Ascending aorta (tissue), 2 donors: Measurements from ENCODE around the gene VGF. TPM values are rescaled to one million over a fixed set of nuclear protein-coding genes. Genes with fewer than 3 reads are reported as not detected.

Source experiments
- DNase-seq, 2 donors: peaks; one replicate each; pipeline ENCODE4 v3.0.0-alpha.2; 2019; ENCODE audit warnings: low spot score in 2 of 2
- H3K27ac ChIP-seq, 2 donors: fragments of 200-600 bp; sonication (generic); one replicate each; pipeline ENCODE4 v1.5.1; 2016 to 2017; ENCODE audit warnings: mild to moderate bottlenecking in 1 of 2
- H3K27me3 ChIP-seq: fragments of 200-600 bp; sonication (generic); one replicate; pipeline ENCODE4 v1.5.1; 2017
- H3K36me3 ChIP-seq, 2 donors: fragments of 200-600 bp; sonication (generic); one replicate each; pipeline ENCODE4 v1.5.1; 2016
- H3K4me1 ChIP-seq, 2 donors: fragments of 200-600 bp; sonication (generic); one replicate each; pipeline ENCODE4 v1.5.1; 2016 to 2017; ENCODE audit warnings: mild to moderate bottlenecking in 1 of 2
- H3K4me3 ChIP-seq, 2 donors: fragments of 200-600 bp; sonication (generic); one replicate each; pipeline ENCODE4 v1.5.1; 2016 to 2017; ENCODE audit warnings: mild to moderate bottlenecking in 1 of 2
- H3K9me3 ChIP-seq, 2 donors: fragments of 200-600 bp; sonication (generic); one replicate each; pipeline ENCODE4 v1.5.1; 2016
- CTCF ChIP-seq, 3 experiments: fragments of 200-600 bp in 2 of 3; fragments of 450-650 bp in 1 of 3; sonication (generic) in 2 of 3; IDR thresholded peaks; one replicate each; pipeline ENCODE4 v1.5.1; 2016 to 2019; ENCODE audit warnings: antibody characterized with exemption in 3 of 3, mild to moderate bottlenecking in 1 of 3, moderate library complexity in 1 of 3
- intact Hi-C: fragments of 100-400 bp; cut with DNase I; formaldehyde crosslinking; loops from one replicate; pipeline ENCODE4 v1.15.1; 2023
- total RNA-seq: library from RNA; depleted of rRNA; stranded (reverse); fragments of >200 nt; gene quantifications from one replicate; pipeline ENCODE4 v1.1.0, GENCODE V29; 2016

The VGF gene
- total RNA-seq, 1 donor from 2014 or later, result not detected

- no peak for DNase-seq
- H3K4me3 ChIP-seq, result no peak overlapping the region
- peaks cover 33 to 39% of the 10 kb centered on the region in 2 donors for H3K4me1 ChIP-seq
- intact Hi-C loops, result no loop called here
- peaks cover 61% of the 10 kb centered on the region for H3K27me3 ChIP-seq
- H3K36me3 ChIP-seq, result no peaks in the 10 kb centered on the region
- TF ChIP-seq CTCF (IDR thresholded peaks at IDR 0.05), result no peak
- no peaks in the 10 kb centered on the region for H3K9me3 ChIP-seq
- H3K27ac ChIP-seq, result no peak overlapping the region
These were observed 2.5 kb upstream of the VGF start for GRCh38 chr7:101167645-101168411.

GRCh38 chr7:101166909-101167644 lies 1.7 kb upstream of the VGF start:
- Histone ChIP-seq H3K36me3 (no peaks in the 10 kb centered on the region), H3K27ac (no peak overlapping the region), H3K9me3 (no peaks in the 10 kb centered on the region), H3K4me1 (peaks cover 29 to 36% of the 10 kb centered on the region in 2 donors), H3K4me3 (no peak overlapping the region), H3K27me3 (peaks cover 60% of the 10 kb centered on the region)
- TF ChIP-seq CTCF (IDR thresholded peaks at IDR 0.05), result no peak
- intact Hi-C loops, result no loop called here
- no peak for DNase-seq

- intact Hi-C loops, result no loop called here
- no peaks in the 10 kb centered on the region for H3K36me3 ChIP-seq
- H3K4me1 ChIP-seq, result peaks cover 28 to 35% of the 10 kb centered on the region in 2 donors
- no peak overlapping the region for H3K27ac ChIP-seq
- no peaks in the 10 kb centered on the region for H3K9me3 ChIP-seq
- no peak overlapping the region for H3K4me3 ChIP-seq
- TF ChIP-seq CTCF (IDR thresholded peaks at IDR 0.05), result no peak
- peaks cover 59% of the 10 kb centered on the region for H3K27me3 ChIP-seq
- no peak for DNase-seq
These were observed 1.2 kb upstream of the VGF start for GRCh38 chr7:101166648-101166908.

- H3K27ac ChIP-seq, result no peak overlapping the region
- peaks cover 28 to 35% of the 10 kb centered on the region in 2 donors for H3K4me1 ChIP-seq
- no peaks in the 10 kb centered on the region for H3K9me3 ChIP-seq
- H3K4me3 ChIP-seq, result peak overlapping the region in 1 of 2 donors; percentile 23
- DNase-seq, result no peak
- H3K36me3 ChIP-seq, result no peaks in the 10 kb centered on the region
- intact Hi-C loops, result no loop called here
- TF ChIP-seq CTCF (IDR thresholded peaks at IDR 0.05), result no peak
- peaks cover 54% of the 10 kb centered on the region for H3K27me3 ChIP-seq
These were observed 734 bp upstream of the VGF start for GRCh38 chr7:101165958-101166647.

- intact Hi-C loops, result no loop called here
- Histone ChIP-seq H3K27ac (no peak overlapping the region), H3K4me3 (peak overlapping the region; percentile 49 to 58), H3K9me3 (no peaks in the 10 kb centered on the region), H3K27me3 (peaks cover 39% of the 10 kb centered on the region), H3K36me3 (peaks cover 4 to 12% of the 10 kb centered on the region in 2 donors), H3K4me1 (peaks cover 25 to 31% of the 10 kb centered on the region in 2 donors)
- no peak for DNase-seq
- no peak for TF ChIP-seq CTCF (IDR thresholded peaks at IDR 0.05)
These were observed 1.1 kb downstream of the VGF start for GRCh38 chr7:101164071-101164840.
